ENCODE measurements around the gene IL1RAPL2. TPM values are rescaled to one million over a fixed set of nuclear protein-coding genes. Genes with fewer than 3 reads are reported as not detected.

IL1RAPL2 gene
- total RNA-seq, 1 donor, result not detected

DNA sequence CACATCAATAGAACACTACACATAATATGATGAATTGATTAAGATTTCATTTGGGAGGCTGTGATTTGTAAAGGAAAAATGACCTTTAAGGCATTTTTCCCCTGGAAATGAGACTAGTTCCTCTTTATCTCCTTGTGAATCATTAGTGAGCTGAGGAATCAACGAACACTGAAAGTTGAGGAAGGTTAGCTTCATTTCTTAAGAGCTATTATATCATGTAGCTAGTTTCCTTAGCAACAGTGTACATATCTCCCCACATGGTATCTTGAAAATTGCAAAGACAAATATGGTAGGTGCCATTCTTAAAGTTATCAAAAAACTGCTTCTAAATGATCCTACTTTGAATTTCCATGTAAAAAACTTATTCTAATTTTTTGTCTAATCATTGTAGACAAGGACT lies 1128.8 kb downstream of the IL1RAPL2 start:
- no peak for DNase-seq (ENCODE audit: insufficient read length, low spot score, missing footprints)
- no peak overlapping the region for H3K4me3 ChIP-seq (ENCODE audit: insufficient read depth, low read length)
- TF ChIP-seq, protein P1, sequence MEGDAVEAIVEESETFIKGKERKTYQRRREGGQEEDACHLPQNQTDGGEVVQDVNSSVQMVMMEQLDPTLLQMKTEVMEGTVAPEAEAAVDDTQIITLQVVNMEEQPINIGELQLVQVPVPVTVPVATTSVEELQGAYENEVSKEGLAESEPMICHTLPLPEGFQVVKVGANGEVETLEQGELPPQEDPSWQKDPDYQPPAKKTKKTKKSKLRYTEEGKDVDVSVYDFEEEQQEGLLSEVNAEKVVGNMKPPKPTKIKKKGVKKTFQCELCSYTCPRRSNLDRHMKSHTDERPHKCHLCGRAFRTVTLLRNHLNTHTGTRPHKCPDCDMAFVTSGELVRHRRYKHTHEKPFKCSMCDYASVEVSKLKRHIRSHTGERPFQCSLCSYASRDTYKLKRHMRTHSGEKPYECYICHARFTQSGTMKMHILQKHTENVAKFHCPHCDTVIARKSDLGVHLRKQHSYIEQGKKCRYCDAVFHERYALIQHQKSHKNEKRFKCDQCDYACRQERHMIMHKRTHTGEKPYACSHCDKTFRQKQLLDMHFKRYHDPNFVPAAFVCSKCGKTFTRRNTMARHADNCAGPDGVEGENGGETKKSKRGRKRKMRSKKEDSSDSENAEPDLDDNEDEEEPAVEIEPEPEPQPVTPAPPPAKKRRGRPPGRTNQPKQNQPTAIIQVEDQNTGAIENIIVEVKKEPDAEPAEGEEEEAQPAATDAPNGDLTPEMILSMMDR (IDR thresholded peaks at IDR 0.05; ENCODE audit: extremely low read depth, low read depth, low read length), result no peak

DNA sequence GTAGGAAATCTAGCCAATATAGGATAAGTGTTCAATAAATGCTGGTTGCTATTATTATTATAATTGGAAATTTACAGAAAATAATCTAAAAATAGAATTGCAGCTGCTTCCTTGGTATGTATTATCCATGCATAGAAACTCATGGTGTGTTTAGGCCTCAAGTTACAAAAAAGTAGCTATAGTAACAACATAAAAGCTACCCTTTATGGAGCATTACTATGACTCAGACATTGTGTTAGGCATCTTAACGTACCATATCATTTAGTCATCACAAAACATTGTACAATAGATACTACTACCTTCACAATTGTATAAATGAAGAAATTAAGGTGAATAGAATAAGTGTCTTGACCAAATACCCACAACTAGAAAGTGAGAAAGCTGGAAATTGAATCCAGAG lies 1129.5 kb downstream of the IL1RAPL2 start:
- no peaks in the 10 kb centered on the region for H3K79me2 ChIP-seq (ENCODE audit: insufficient read depth, low read length)
- no peak for DNase-seq (ENCODE audit: insufficient read length, low spot score, missing footprints)
- TF ChIP-seq, protein P1 (IDR thresholded peaks at IDR 0.05; ENCODE audit: extremely low read depth, low read depth, low read length), result no peak
- H3K27me3 ChIP-seq (ENCODE audit: insufficient read depth, low read length), result no peaks in the 10 kb centered on the region
- H3K4me2 ChIP-seq (ENCODE audit: insufficient read depth, low read length), result no peak overlapping the region
- no peaks in the 10 kb centered on the region for H4K20me1 ChIP-seq (ENCODE audit: insufficient read depth, low read length)
- H3K27ac ChIP-seq (ENCODE audit: low read depth, low read length), result no peak overlapping the region
- H3K4me1 ChIP-seq (ENCODE audit: insufficient read depth, low read length), result no peaks in the 10 kb centered on the region
- H2AFZ ChIP-seq (ENCODE audit: low read length), result no peak overlapping the region
- H3K4me3 ChIP-seq (ENCODE audit: insufficient read depth, low read length), result no peak overlapping the region
- no peaks in the 10 kb centered on the region for H3K9me3 ChIP-seq (ENCODE audit: low read depth, low read length)
- no peaks in the 10 kb centered on the region for H3K36me3 ChIP-seq (ENCODE audit: insufficient read depth, low read length)

More for the DNA sequence above, 1128.8 kb downstream of the IL1RAPL2 start:
- Histone ChIP-seq H3K9me3 (ENCODE audit: low read depth, low read length) (no peaks in the 10 kb centered on the region), H3K27me3 (ENCODE audit: insufficient read depth, low read length) (no peaks in the 10 kb centered on the region), H3K27ac (ENCODE audit: low read depth, low read length) (no peak overlapping the region), H3K4me1 (ENCODE audit: insufficient read depth, low read length) (no peaks in the 10 kb centered on the region), H3K4me2 (ENCODE audit: insufficient read depth, low read length) (no peak overlapping the region), H2AFZ (ENCODE audit: low read length) (no peak overlapping the region), H3K79me2 (ENCODE audit: insufficient read depth, low read length) (no peaks in the 10 kb centered on the region), H3K36me3 (ENCODE audit: insufficient read depth, low read length) (no peaks in the 10 kb centered on the region), H4K20me1 (ENCODE audit: insufficient read depth, low read length) (no peaks in the 10 kb centered on the region)

DNA sequence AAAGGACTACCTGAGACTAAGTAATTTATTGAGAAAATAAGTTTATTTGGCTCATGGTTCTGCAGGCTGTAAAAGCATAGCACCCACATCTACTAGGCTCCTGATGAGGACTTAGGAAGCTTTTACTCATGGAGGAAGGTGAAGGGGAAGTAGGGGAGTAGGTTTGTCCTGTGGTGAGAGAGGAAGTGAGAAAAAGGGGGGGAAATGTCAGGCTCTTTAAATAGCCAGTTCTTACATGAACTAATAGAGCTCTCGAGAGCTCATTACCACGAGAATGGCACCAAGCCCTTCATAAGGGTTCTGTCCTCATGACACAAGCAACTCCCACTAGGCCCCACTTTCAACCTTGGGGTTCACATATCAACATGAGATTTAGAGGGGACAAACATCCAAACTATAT lies 1130.9 kb downstream of the IL1RAPL2 start:
- TF ChIP-seq, protein P1 (IDR thresholded peaks at IDR 0.05; ENCODE audit: extremely low read depth, low read depth, low read length), result no peak
- H3K4me2 ChIP-seq (ENCODE audit: insufficient read depth, low read length), result no peak overlapping the region
- no peaks in the 10 kb centered on the region for H3K79me2 ChIP-seq (ENCODE audit: insufficient read depth, low read length)
- H3K4me1 ChIP-seq (ENCODE audit: insufficient read depth, low read length), result peaks cover 4% of the 10 kb centered on the region
- no peaks in the 10 kb centered on the region for H3K36me3 ChIP-seq (ENCODE audit: insufficient read depth, low read length)
- H4K20me1 ChIP-seq (ENCODE audit: insufficient read depth, low read length), result no peaks in the 10 kb centered on the region
- DNase-seq (ENCODE audit: insufficient read length, low spot score, missing footprints), result no peak
- H3K27me3 ChIP-seq (ENCODE audit: insufficient read depth, low read length), result no peaks in the 10 kb centered on the region
- no peak overlapping the region for H3K27ac ChIP-seq (ENCODE audit: low read depth, low read length)
- H3K4me3 ChIP-seq (ENCODE audit: insufficient read depth, low read length), result no peak overlapping the region
- no peaks in the 10 kb centered on the region for H3K9me3 ChIP-seq (ENCODE audit: low read depth, low read length)
- H2AFZ ChIP-seq (ENCODE audit: low read length), result no peak overlapping the region

DNA sequence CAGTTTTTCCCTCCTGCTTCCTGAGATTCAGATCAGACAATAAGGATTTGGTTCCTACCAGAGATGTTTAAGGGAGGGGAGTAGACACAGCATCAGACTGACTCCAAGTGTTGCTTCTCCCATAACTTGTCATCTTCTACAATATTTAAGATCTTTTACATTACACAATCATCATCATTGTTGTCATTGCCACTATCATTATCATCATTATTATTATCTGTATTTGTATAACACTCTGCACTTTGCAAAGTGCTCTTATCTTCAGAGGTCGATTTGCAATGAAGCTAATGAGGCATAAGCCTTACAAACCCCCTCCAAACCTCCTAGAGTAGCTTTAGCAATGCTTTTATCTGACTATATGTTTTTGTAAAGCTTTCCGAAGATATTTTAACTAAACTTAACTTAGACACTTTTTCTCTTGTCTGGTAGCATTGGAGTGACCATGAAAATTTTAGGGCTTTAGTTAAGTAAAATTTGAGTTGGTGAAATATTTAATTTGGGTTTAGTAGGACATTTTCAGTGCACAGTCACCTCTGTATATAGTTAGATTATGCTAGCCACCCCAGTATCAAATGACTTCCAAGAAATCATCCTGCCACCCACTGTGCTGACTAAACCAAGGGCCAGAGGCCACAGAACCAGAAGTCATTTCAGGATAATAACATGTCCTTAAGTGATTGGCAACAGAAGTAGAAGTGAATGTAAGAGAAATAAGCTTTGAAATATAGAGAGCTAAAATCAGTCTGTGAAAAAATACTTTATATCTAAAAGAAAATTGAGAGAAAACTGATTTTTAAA lies 1132.2 kb downstream of the IL1RAPL2 start:
- H3K36me3 ChIP-seq (ENCODE audit: insufficient read depth, low read length), result no peaks in the 10 kb centered on the region
- H3K27me3 ChIP-seq (ENCODE audit: insufficient read depth, low read length), result no peaks in the 10 kb centered on the region
- TF ChIP-seq, protein P1 (IDR thresholded peaks at IDR 0.05; ENCODE audit: extremely low read depth, low read depth, low read length), result no peak
- H4K20me1 ChIP-seq (ENCODE audit: insufficient read depth, low read length), result no peaks in the 10 kb centered on the region
- no peak for DNase-seq (ENCODE audit: insufficient read length, low spot score, missing footprints)
- H3K27ac ChIP-seq (ENCODE audit: low read depth, low read length), result no peak overlapping the region
- no peak overlapping the region for H2AFZ ChIP-seq (ENCODE audit: low read length)
- H3K4me2 ChIP-seq (ENCODE audit: insufficient read depth, low read length), result no peak overlapping the region
- H3K9me3 ChIP-seq (ENCODE audit: low read depth, low read length), result no peaks in the 10 kb centered on the region
- H3K4me3 ChIP-seq (ENCODE audit: insufficient read depth, low read length), result no peak overlapping the region
- H3K79me2 ChIP-seq (ENCODE audit: insufficient read depth, low read length), result no peaks in the 10 kb centered on the region
- peaks cover 4% of the 10 kb centered on the region for H3K4me1 ChIP-seq (ENCODE audit: insufficient read depth, low read length)
